ENCODE measurements around the gene MAPRE3. TPM values are rescaled to one million over a fixed set of nuclear protein-coding genes. Genes with fewer than 3 reads are reported as not detected.

MAPRE3 gene
- total and polyA plus RNA-seq, 2 donors (not counting 1 experiment from before 2014, with no cell fraction given): 7.9 to 13.9 TPM

DNA sequence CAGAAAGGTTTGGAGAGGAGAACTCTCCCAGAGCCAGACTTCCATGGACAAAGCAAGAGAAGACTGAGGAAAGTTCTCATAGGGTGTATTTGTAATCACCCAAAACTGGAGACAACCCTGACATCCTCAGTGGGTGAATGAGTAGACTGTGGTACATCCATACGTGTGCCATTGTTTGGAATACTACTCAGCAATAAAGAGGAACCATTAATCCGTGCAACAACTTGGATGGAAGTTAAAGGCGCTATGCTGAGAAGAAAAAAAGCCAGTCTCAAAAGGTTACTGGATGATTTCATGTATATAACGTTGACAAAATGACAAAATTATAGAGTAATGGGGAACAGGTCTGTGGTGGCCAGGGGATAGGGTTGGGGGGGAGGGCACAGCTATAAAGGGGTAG lies 38.2 kb downstream of the MAPRE3 start:
- H3K36me3 ChIP-seq (ENCODE audit: control insufficient read depth, insufficient read depth, low read length): no peaks in the 10 kb centered on the region
- no peak overlapping the region for H3K27ac ChIP-seq (ENCODE audit: insufficient read depth, low read length)
- DNase-seq (ENCODE audit: low read depth in 2 of 2): no peak
- peaks cover 6% of the 10 kb centered on the region for H3K4me1 ChIP-seq (ENCODE audit: control insufficient read depth, extremely low read depth, insufficient read depth, low read length)
- no peak for TF ChIP-seq EZH2 (IDR thresholded peaks at IDR 0.05; ENCODE audit: low read length, missing control alignments)
- no peak for TF ChIP-seq CTCF (conservative IDR thresholded peaks at IDR 0.05 in 1 of 2, IDR thresholded peaks at IDR 0.05 in 1 of 2; ENCODE audit: low read depth in 1 of 2, low read length in 2 of 2)
- no peak overlapping the region for H3K4me3 ChIP-seq (replicated peaks in 1 of 4; ENCODE audit: control extremely low read depth in 1 of 4, insufficient read depth in 1 of 4, low read depth in 3 of 4, low read length in 4 of 4)
- no peaks in the 10 kb centered on the region for H3K9me3 ChIP-seq (ENCODE audit: control insufficient read depth, insufficient read depth, low read depth, low read length)
- H3K27me3 ChIP-seq (ENCODE audit: control insufficient read depth, insufficient read depth, low read length): no peaks in the 10 kb centered on the region
- no peak overlapping the region for H3K4me2 ChIP-seq (ENCODE audit: extremely low read depth, insufficient read depth, low read length)
- no peaks in the 10 kb centered on the region for H3K79me2 ChIP-seq (ENCODE audit: control insufficient read depth, insufficient read depth, low read length)
- peaks cover 1% of the 10 kb centered on the region for H4K20me1 ChIP-seq (ENCODE audit: control insufficient read depth, extremely low read depth, insufficient read depth, low read length)
- no peak overlapping the region for H3K9ac ChIP-seq (ENCODE audit: insufficient read depth, low read length)
- no peak overlapping the region for H2AFZ ChIP-seq (ENCODE audit: low read length)

- Histone ChIP-seq H3K4me2 (ENCODE audit: extremely low read depth, insufficient read depth, low read length) (no peak overlapping the region), H4K20me1 (ENCODE audit: control insufficient read depth, extremely low read depth, insufficient read depth, low read length) (peaks cover 1% of the 10 kb centered on the region), H3K36me3 (ENCODE audit: control insufficient read depth, insufficient read depth, low read length) (no peaks in the 10 kb centered on the region), H3K27ac (ENCODE audit: insufficient read depth, low read length) (no peak overlapping the region), H3K27me3 (ENCODE audit: control insufficient read depth, insufficient read depth, low read length) (no peaks in the 10 kb centered on the region), H3K79me2 (ENCODE audit: control insufficient read depth, insufficient read depth, low read length) (no peaks in the 10 kb centered on the region), H2AFZ (ENCODE audit: low read length) (no peak overlapping the region), H3K9me3 (ENCODE audit: control insufficient read depth, insufficient read depth, low read depth, low read length) (no peaks in the 10 kb centered on the region), H3K4me1 (ENCODE audit: control insufficient read depth, extremely low read depth, insufficient read depth, low read length) (peaks cover 6% of the 10 kb centered on the region), H3K4me3 (replicated peaks in 1 of 4; ENCODE audit: control extremely low read depth in 1 of 4, insufficient read depth in 1 of 4, low read depth in 3 of 4, low read length in 4 of 4) (no peak overlapping the region), H3K9ac (ENCODE audit: insufficient read depth, low read length) (no peak overlapping the region)
- no peak for DNase-seq (ENCODE audit: low read depth in 2 of 2)
- TF ChIP-seq CTCF (conservative IDR thresholded peaks at IDR 0.05 in 1 of 2, IDR thresholded peaks at IDR 0.05 in 1 of 2; ENCODE audit: low read depth in 1 of 2, low read length in 2 of 2) (no peak), EZH2 (IDR thresholded peaks at IDR 0.05; ENCODE audit: low read length, missing control alignments) (no peak)
Observed at GRCh38 chr2:27009083-27009482, 38.6 kb downstream of the MAPRE3 start.

GRCh38 chr2:27009716-27010115 lies 39.3 kb downstream of the MAPRE3 start:
- TF ChIP-seq CTCF (conservative IDR thresholded peaks at IDR 0.05 in 1 of 2, IDR thresholded peaks at IDR 0.05 in 1 of 2; ENCODE audit: low read depth in 1 of 2, low read length in 2 of 2) (no peak), EZH2 (IDR thresholded peaks at IDR 0.05; ENCODE audit: low read length, missing control alignments) (no peak)
- no peaks in the 10 kb centered on the region for H3K36me3 ChIP-seq (ENCODE audit: control insufficient read depth, insufficient read depth, low read length)
- no peak for DNase-seq (ENCODE audit: low read depth in 2 of 2)
- H4K20me1 ChIP-seq (ENCODE audit: control insufficient read depth, extremely low read depth, insufficient read depth, low read length): peaks cover 1% of the 10 kb centered on the region
- no peaks in the 10 kb centered on the region for H3K27me3 ChIP-seq (ENCODE audit: control insufficient read depth, insufficient read depth, low read length)
- no peak overlapping the region for H2AFZ ChIP-seq (ENCODE audit: low read length)
- H3K27ac ChIP-seq (ENCODE audit: insufficient read depth, low read length): no peak overlapping the region
- peaks cover 6% of the 10 kb centered on the region for H3K4me1 ChIP-seq (ENCODE audit: control insufficient read depth, extremely low read depth, insufficient read depth, low read length)
- no peaks in the 10 kb centered on the region for H3K9me3 ChIP-seq (ENCODE audit: control insufficient read depth, insufficient read depth, low read depth, low read length)
- no peak overlapping the region for H3K9ac ChIP-seq (ENCODE audit: insufficient read depth, low read length)
- no peak overlapping the region for H3K4me3 ChIP-seq (replicated peaks in 1 of 4; ENCODE audit: control extremely low read depth in 1 of 4, insufficient read depth in 1 of 4, low read depth in 3 of 4, low read length in 4 of 4)
- H3K79me2 ChIP-seq (ENCODE audit: control insufficient read depth, insufficient read depth, low read length): no peaks in the 10 kb centered on the region
- H3K4me2 ChIP-seq (ENCODE audit: extremely low read depth, insufficient read depth, low read length): no peak overlapping the region

Data from fibroblast of lung (primary cell).